LoVo (cell line): Measurements from ENCODE around the gene PICK1.
"Not testable (repeated sequence)": the region's sequence is repeated elsewhere in the genome, so short reads cannot be mapped to it uniquely, and the experiment has no call there.

Source experiments
- DNase-seq: peaks from one replicate; pipeline ENCODE4 v3.0.0-alpha.2; 2016; ENCODE audit warnings: low spot score

The PICK1 gene

GRCh38 chr22:38030311-38031133 lies 26.7 kb upstream of the PICK1 start:
- no peak for DNase-seq

GRCh38 chr22:38031491-38031890 lies 25.7 kb upstream of the PICK1 start:
- DNase-seq, result no peak

GRCh38 chr22:38032681-38033521 lies 24.3 kb upstream of the PICK1 start:
- DNase-seq, result no peak

- DNase-seq, result no peak
Measured at GRCh38 chr22:38033522-38034277, 23.5 kb upstream of the PICK1 start.

GRCh38 chr22:38034278-38034882 lies 22.8 kb upstream of the PICK1 start:
- no peak for DNase-seq

- DNase-seq, result no peak
Measured at GRCh38 chr22:38034884-38035529, 22.2 kb upstream of the PICK1 start.

GRCh38 chr22:38035530-38035885 lies 21.7 kb upstream of the PICK1 start:
- no peak for DNase-seq

- no peak for DNase-seq
Measured at GRCh38 chr22:38036392-38037062, 20.7 kb upstream of the PICK1 start.

- DNase-seq, result not testable (repeated sequence)
Measured at GRCh38 chr22:38037367-38038150, 19.6 kb upstream of the PICK1 start.

GRCh38 chr22:38038426-38038825 lies 18.8 kb upstream of the PICK1 start:
- DNase-seq, result no peak

- no peak for DNase-seq
Measured at GRCh38 chr22:38038890-38039812, 18.1 kb upstream of the PICK1 start.

- no peak for DNase-seq
Measured at GRCh38 chr22:38040953-38041759, 16.0 kb upstream of the PICK1 start.

- DNase-seq, result no peak
Measured at GRCh38 chr22:38041760-38042487, 15.3 kb upstream of the PICK1 start.

GRCh38 chr22:38042488-38042790 lies 14.8 kb upstream of the PICK1 start:
- DNase-seq, result no peak

- DNase-seq, result no peak
Measured at GRCh38 chr22:38043151-38044039, 13.8 kb upstream of the PICK1 start.

GRCh38 chr22:38046070-38046748 lies 11.0 kb upstream of the PICK1 start:
- DNase-seq, result no peak
